Suprapubic skin (tissue), 3 donors: ENCODE data around the gene MOB1B.

Experiments
- POLR2AphosphoS5 ChIP-seq, 3 donors: sonication (generic); formaldehyde crosslinking; IDR thresholded peaks; one replicate each; pipeline ENCODE4 v1.6.1; 2017; ENCODE audit warnings: antibody characterized with exemption in 3 of 3
- TF ChIP-seq, protein P1 (sequence below), 2 donors: fragments of 200-600 bp in 1 of 2; fragments of 450-650 bp in 1 of 2; sonication (generic) in 1 of 2; IDR thresholded peaks; one replicate each; pipeline ENCODE4 v1.5.1; 2016 to 2019; ENCODE audit warnings: antibody characterized with exemption in 2 of 2, mild to moderate bottlenecking in 1 of 2, moderate library complexity in 1 of 2

DNA sequence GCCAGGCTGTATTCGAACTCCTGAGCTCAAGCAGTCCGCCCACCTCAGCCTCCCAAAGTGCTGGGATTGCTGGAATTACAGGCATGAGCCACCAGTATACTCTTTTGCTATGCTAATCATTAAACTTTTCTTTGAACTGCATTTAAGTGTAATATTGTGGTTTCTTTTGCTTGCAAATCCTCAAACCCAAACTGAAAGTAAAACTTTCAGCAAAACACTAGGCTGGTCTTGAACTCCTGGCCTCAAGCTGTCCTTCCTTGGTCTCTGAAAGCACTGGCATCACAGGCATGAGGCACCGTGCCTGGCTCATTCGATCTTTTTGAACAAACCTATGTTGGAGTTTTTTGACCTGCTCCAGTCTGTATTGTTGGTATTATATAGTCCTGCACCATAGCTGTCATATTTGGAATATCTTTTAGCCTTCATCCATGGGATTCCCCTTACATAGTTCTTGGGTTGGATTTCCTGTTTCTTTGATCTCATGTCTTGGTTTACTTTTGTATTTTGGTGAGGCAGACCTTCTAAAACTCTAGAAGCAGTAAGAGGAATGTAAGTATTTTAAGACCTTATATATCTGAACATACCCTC lies 34.1 kb downstream of the MOB1B start:
- TF ChIP-seq, protein P1, sequence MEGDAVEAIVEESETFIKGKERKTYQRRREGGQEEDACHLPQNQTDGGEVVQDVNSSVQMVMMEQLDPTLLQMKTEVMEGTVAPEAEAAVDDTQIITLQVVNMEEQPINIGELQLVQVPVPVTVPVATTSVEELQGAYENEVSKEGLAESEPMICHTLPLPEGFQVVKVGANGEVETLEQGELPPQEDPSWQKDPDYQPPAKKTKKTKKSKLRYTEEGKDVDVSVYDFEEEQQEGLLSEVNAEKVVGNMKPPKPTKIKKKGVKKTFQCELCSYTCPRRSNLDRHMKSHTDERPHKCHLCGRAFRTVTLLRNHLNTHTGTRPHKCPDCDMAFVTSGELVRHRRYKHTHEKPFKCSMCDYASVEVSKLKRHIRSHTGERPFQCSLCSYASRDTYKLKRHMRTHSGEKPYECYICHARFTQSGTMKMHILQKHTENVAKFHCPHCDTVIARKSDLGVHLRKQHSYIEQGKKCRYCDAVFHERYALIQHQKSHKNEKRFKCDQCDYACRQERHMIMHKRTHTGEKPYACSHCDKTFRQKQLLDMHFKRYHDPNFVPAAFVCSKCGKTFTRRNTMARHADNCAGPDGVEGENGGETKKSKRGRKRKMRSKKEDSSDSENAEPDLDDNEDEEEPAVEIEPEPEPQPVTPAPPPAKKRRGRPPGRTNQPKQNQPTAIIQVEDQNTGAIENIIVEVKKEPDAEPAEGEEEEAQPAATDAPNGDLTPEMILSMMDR (IDR thresholded peaks at IDR 0.05) = no peak
- no peak for TF ChIP-seq POLR2AphosphoS5 (IDR thresholded peaks at IDR 0.05)
